GM19438 (cell line): ENCODE data around the gene C12orf75.
A peak's percentile ranks its signal among the peaks of the same experiment; 100 is the strongest.
"Not testable (repeated sequence)": the region's sequence is repeated elsewhere in the genome, so short reads cannot be mapped to it uniquely, and the experiment has no call there.

ENCODE experiments used
- ATAC-seq: cut with Tn5 transposase; IDR thresholded peaks from one replicate; pipeline ENCODE4 v1.9.1; 2021; ENCODE audit warnings: low read depth; ENCODE audit not compliant: unreplicated experiment

The C12orf75 gene

DNA sequence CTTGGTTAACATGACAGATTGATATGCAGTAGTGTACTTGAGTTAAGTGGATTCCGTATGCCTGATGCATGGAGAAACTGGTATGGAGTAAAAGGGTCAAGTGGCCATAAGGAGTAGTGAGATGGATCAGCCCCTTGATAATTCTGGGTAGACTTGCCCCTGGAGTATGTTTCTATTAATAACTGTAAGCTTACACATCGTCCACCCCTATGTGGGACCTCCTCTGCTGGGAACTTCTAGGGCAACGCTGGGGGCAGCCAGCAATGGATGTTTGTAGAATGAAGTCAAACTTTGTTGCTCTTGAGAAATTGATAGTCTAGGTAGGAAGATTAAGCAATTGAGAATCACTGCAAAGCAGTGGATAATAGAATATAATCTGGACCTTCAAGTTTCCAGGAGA, 3.5 kb downstream of the C12orf75 start:
- no peak for ATAC-seq

DNA sequence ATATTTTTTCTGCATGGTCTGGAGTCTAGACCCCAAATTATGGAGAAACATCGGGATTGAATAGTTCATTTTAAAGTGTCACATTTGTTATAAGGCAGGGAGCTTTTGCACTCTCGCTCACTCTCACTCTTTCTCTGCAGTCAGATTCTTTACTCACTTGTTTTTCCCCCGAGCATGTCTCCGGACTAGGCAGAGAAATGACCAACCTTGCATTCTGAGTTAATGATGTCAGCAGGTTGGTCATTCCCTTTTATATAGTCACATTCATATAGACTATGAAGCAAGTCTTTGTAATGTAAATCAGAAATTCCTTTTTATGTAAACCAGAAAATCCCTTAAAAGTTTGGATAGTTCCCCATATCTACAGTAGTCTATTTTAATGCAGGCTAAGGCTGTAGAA, 4.1 kb downstream of the C12orf75 start:
- ATAC-seq, result no peak

DNA sequence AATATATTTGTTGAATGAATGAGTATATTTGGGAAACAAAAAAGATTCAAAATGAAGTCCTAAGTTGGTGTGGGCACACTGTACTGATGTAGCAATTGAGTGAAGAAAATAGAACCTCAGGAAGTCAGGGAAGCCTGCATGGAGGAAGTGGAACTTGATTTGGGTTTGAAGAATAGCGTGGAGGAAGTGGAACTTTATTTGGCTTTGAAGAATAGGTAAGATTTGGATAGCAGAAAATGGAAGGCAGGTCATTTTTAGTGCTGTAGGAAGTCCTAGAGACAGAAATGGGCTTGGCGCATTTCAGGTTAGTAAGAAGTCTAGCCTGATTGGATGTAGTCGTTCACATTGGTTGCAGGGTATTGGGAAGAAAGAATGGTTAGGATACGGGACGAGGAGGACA, 5.4 kb downstream of the C12orf75 start:
- no peak for ATAC-seq

DNA sequence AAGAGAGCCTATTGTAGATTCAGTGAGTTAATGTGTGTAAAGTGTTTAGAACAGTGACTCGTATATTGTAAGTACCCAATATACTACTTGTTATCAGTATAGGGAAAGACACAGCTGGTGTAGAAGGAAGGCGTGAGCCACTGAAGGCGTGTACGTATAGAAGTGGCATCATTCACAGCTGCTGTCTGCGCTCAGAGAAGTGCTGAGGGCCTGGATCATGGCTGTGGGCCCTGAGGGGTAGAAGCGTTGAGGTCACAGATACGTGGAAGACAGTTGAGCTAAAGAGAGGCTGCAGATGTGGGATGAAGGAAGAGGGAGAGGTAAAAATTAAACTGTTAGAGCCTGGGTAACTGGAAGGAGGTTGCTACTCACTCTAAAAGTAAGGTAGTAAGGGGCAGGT, 5.9 kb downstream of the C12orf75 start:
- ATAC-seq, result no peak

DNA sequence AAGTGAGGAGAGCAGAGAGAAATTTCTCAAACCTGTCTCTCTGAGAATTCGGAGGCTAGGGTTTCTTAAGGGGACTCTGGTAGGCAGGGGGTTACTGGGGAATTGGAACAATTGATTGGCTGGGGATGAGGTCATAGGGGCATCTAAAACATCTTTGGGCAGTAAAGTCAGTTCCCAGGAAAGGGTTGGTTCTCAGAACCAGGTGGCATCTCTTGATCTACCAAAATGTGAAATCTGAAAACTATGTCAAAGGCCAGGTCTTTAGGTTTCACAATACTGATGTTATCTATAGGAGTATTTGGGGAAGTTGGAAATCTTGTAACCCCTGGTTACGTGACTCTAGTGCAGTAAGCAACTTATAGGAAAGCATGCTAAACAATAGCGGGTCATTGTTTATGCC, 6.9 kb downstream of the C12orf75 start:
- no peak for ATAC-seq

DNA sequence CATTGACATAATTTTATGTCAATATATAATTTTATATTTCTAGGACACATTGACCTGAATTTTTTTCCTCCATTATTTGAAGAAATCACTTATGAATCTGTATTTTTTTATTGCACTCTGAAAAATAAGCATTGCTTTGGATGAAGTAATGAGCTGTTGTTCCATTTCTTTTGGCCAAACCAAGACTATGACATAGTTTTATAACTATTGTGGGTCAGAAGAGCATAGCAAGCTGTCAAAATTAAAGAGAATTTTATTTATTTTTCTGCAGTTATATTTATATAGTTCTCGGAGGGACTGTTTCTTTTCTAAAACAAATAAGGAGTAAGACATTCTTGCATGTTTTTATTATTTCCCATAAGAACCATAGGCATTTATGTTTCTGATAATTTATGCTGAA, 8.5 kb downstream of the C12orf75 start:
- no peak for ATAC-seq

DNA sequence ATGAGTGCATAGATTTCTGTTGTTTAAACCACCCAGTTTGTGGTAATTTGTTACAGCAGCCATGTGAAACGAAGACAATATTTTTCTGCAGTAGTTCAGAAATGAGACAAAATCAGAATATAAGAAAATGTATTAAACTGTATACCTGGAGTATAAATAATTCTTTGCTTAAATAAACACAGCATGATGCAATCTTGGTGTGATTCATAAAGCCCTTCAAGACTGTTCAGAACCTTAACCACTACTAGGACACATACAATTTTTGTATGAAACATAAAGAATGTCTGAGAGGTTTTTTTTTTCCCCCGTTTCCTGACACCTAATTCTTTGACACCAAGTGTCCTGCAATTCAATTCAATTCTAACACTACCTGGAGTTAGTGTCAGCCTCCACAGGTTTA, 10.5 kb downstream of the C12orf75 start:
- no peak for ATAC-seq

DNA sequence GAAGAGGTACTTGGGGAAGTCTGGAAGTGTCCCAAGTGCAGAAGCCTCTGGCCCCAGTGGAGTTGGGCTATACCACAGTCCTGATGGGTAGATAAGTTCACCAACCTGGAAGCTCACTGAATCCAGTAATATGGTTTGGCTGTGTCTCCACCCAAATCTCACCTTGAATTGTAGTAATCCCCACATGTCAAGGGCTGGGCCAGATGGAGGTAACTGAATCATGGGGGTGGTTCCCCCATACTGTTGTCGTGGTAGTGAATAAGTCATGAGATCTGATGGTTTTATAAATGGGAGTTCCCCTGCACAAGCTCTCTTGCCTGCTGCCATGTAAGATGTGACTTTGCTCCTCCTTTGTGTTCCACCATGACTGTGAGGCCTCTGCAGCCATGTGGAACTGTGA, 11.1 kb downstream of the C12orf75 start:
- ATAC-seq, result not testable (repeated sequence)

DNA sequence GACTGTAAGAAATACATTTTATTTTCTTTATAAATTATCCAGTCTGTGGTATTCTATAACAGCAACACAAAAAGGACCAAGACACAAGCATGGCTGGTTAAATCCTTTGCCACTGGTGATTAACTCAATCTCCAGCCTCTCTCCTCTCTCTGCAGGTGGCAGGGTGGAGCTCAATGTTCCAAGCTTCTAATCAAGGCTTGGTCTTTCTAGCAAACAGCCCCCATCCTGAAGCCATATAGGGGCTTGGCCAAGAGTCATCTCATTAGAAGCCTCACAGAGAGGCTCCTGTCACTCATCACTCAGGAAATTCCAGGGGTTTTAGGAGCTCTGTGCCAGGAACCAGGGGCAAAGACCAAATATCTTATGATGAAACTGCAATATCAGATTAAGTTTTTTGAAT, 12.0 kb downstream of the C12orf75 start:
- ATAC-seq, result no peak

DNA sequence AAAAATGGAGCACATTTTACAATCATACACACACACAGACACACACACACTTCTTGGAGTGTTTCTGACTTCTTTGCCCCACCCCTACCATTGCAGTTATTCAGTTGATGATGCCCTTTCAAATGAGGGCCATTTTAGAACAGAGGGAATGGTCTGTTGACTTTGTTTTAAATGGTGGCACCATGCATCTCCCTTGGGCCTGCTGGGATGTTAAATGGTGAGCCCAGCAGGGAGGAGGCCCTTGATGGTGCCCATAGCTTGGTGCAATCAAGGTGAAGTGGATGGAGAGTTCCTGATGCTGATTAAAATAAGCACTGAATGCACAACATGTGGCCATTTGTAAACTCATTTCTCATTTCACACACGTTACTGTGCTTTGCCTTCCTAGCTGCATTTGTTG, 13.3 kb downstream of the C12orf75 start:
- ATAC-seq, result no peak

DNA sequence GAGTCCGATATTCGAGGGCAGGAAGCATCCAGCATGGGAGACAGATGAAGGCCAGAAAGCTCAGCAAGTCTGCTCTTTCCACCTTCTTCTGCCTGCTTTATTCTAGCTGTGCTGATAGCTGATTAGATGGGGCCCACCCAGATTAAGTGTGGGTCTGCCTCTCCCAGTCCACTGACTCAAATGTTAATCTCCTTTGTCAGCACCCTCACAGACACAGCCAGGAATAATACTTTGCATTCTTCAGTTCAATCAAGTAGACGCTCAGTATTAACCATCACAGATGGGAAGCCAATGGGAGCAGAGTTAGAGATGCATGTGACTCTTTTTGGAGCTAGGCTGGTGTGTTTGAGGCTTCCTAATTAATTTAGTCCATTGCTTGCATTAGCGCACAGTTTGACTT, 17.0 kb downstream of the C12orf75 start:
- ATAC-seq, result no peak

DNA sequence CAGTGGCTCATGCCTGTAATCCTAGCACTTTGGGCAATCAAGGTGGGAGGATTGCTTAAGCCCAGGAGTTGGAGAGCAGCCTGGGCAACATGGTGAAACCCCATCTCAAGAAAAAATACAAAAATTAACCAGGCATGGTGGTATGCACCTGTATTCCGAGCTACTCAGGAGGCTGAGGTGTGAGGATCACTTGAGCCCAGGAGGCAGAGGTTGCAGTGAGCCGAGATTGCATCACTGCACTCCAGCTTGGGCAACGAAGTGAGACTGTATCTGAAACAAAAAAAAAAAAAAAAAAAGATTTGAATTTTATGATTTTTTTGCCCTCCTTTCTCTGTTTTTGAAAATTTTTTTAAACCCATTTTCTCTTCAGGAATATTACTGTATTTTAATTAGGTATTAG, 17.7 kb downstream of the C12orf75 start:
- no peak for ATAC-seq

DNA sequence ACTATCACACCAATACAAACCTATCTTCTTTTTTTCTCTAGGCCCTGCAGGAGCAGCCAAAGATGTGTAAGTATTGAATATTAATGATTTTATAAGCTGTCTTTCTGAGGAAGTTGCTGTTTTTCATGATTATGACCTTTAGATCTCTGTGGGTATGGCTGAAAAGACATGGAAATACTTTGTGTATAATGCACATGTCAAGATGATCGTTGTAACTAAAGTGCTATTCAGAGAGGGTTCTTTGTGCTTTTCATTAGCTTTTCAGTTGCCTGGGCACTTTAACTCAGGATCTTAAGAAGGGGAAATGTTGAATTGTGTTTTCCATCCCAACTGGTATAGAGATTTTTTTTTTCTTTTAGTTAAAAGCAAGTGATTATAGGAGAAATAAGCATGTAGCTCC, 18.1 kb downstream of the C12orf75 start:
- ATAC-seq, result no peak

DNA sequence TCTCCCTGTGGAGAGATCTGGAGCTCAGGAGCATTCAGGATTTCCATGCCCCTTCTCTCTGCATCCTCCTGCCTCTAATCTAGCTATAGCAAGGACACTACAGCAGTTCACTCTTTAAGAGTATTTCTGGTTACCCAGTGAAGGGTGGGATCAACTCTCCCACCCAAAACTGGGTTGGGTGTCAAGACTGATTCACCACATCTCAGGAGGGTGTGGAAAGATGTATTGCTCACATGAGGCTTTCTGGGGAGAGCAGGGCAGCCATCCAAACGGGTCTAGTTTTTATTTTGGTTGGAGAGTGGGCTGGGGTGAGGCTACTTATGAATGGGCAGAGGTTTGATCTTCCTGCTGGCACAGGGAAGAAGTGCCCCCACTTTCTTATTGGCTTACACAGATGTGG, 18.6 kb downstream of the C12orf75 start:
- no peak for ATAC-seq

DNA sequence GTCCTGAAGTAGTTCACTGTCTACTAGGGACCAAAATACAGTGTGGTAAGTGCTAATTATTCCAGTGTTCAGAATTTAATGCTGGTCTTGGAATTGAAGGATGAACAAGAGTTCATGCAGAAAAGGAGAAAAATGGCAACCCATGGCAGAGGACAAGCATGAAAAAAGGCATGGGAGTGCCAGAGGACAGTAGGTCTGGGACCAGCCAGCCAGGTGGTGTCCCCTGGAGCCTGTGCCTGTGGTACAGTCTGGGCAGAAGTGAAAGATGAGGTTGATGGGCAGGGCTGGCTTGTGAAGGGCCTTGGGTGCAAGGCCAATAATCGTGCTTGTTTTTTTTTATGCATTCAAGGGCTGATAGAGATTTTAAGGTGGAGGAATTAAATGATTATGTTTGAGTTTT, 21.0 kb downstream of the C12orf75 start:
- ATAC-seq, result peak; percentile 51

DNA sequence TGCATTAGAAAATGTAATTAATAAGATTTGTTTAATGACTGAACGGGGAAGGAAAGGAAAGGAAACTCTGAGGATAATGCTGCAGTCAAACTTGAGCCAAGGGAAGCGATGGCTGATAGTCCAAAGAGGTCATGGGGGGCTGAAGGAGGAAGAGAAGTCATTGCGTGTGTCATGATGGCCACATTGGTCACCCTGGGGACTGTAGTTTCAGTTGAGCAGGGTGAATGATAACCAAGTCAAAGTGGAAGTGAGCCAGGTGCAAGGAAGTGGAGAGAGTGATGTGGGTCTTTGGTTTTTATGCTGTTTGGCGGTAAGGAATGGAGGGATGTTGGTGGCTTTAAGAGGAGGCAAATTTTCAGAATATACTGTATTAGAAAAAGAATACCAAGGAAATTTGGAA, 21.6 kb downstream of the C12orf75 start:
- peak; percentile 82 for ATAC-seq

DNA sequence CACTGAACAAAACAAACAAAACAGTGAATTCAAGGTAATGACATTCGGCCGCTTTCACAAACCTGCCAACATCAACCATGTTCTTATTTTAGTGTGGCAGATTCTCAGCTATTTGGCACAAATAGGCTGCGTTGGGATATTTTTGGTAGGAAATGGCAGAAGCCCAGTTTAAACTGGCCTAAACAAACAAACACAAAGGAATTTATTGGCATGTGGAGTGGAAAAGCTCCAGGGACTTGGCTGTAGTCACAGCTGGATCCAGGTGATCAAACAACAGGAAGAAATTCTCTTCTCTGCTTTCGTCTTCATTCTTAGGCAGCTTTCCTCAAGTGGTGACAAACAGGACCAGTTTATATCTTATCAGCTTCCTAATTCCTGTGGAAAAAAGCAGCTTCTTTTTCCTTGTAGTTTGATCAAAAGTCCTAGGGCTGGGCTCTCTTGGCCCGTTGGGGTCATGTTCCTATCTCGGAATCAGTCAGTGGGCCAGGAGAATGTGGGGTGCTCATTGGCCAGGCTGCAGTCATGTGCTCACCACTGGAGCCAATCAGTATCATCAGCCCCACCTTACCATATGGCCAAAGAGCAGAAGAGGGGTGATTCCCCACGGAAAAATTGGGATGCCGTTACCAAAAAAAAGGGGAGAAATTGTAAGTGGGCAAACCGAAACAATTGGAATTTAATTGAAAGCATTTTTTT, 22.6 kb downstream of the C12orf75 start:
- ATAC-seq, result no peak

DNA sequence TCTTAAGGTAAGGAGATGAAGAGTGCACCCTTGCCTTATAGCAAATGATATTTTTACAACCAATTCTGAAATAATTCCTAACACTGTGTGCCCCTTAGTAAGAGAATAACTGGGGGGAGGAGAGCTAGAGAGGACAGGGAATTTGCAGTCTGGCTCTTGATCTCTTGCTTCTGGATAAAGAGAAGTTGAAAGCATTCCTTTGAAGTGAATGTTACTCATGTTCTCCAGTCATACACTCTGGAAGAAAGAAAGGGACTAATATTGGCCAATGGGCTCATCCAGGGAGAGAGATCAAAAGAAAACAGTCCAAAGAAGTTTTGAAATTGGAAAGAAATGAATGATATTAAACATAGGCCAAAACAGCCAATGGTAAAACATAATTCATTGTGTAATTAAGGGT, 25.3 kb downstream of the C12orf75 start:
- no peak for ATAC-seq

DNA sequence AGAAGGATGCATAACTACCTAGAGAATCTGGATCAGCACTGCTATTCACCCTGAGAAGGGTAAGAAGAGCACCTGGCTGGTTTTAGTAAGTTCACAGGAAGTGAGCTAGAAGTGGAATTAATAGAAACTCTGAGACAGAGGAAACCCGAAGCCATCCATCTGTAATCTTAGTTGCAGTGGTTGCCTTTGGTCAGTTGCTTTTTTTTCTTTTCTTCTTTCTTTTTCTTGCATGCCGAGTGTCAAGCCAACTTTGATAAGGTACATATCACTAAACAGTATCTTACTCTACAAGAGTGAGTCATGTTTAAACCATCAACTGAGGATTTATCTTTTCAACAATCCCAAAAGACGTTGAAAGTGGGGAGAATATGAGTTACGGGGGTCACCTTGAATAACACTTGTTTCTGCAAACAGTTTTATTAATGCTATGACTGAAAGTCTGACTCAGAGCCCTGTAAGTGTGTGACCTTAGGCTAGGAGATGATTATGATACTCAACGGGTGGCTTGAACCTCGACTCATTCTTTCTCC, 26.7 kb downstream of the C12orf75 start:
- ATAC-seq, result peak; percentile 71

DNA sequence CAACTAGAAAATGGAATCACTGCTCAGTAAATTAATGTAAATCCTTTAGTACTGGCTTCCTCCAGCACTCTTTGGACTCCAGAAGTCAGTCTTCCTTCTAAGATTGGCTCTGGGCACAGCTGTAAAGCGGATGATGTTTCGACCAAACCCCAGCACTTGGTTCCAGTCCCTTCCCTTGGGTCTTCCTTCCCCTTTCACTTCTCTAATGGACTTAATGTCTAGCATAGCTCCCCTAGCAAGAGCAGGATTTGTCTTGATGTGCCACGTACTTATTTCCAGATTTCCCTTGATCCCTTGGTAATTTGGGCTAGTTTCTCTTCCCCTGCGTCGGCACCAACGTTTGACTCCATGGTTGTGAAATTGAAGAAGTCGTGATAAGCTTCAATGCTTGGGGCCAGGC, 28.3 kb downstream of the C12orf75 start:
- no peak for ATAC-seq

DNA sequence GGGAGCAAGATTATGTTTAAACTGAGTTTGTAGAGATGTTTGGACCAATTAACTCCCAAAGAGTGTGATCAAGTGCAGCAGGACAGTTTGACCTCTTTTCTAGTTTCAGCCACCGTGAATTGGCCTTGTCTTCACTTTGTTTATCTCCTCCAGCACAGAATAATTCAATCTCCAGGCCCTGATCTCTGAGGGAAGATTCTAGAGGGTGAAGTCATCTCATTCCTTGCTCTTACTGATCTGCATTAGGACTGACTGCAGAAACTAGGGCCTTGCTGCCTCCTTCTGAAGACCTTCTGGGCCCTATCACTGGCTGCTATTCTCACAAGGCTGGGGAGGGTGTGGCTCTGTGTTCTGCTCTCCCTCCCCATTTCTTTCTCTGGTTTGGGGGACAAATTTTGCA, 29.4 kb downstream of the C12orf75 start:
- no peak for ATAC-seq

DNA sequence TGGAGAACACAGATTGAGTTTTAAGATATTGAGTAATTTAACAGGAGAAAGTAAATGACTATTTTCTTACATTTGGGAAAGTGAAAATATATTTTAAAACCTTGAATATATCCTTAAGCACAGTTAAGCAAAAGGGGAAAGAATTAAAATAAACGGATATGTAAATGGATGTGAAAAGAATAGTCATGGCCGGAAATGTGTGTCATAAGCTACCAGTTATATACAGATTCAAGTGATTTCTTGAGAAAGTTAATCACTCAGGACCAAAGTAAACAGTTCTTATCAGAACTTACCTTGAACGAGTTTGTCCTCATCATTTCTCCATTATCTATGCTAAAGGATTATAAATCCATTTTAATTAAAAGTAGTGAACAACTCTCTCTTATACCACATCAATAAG, 33.4 kb downstream of the C12orf75 start:
- ATAC-seq, result no peak

DNA sequence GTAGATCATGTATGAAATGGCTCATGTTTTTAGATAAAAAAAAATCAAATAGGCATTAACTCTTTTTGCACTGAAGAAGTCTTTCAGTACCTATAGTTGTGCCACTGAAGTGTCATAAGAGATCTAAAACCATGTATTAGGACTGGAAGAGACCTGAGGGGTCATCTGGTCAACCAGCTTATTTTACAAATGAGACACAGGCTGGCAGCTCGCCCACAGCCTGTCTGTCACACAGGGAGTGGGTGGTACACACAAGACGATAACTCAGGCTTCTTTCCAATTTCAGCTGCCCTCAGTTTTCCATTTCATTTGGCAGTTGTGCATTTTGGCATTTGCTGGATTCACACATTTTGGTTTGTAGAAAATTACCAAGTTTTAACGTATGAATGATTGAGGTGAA, 34.7 kb downstream of the C12orf75 start:
- ATAC-seq, result no peak
